H1 (cell line): ENCODE measurements around the gene FAM50A. TPM values are rescaled to one million over a fixed set of nuclear protein-coding genes. Genes with fewer than 3 reads are reported as not detected.

Source experiments
- CTCF ChIA-PET: fragments of 300-600 bp; sonication (Branson Sonifier 250); formaldehyde crosslinking; loops from one replicate; lab custom pipeline; 2021; ENCODE audit not compliant: partially characterized antibody; lab: Charles Lee
- POLR2A ChIA-PET: fragments of 300-600 bp; sonication (Branson Sonifier 250); formaldehyde crosslinking; loops from one replicate; lab custom pipeline; 2021; ENCODE audit warnings: inconsistent platforms; ENCODE audit not compliant: partially characterized antibody; lab: Charles Lee
- DNase-seq, 2 experiments: peaks; one replicate each; pipeline versions ENCODE4 v3.0.0 to v3.0.0-alpha.2; 2010 to 2022; ENCODE audit warnings: low spot score in 2 of 2, low read depth in 1 of 2, mixed read lengths in 1 of 2
- FAIRE-seq: peaks from 2 replicates; lab custom pipeline; 2011; peaks lifted over from hg19 to GRCh38; lab: Jason Lieb, UNC
- H2AFZ ChIP-seq: 2 replicates; pipeline ENCODE4 v1.8.1; 2012; ENCODE audit warnings: low read length, inconsistent platforms
- H2AK5ac ChIP-seq: 2 replicates; pipeline ENCODE4 v1.6.1; 2013; ENCODE audit warnings: low read depth, low read length
- H2BK120ac ChIP-seq: replicated peaks from 2 replicates; pipeline ENCODE3; 2013; ENCODE audit warnings: low read depth, low read length, inconsistent platforms
- H2BK12ac ChIP-seq: 2 replicates; pipeline ENCODE4 v1.6.1; 2013; ENCODE audit warnings: low read depth, low read length
- H2BK15ac ChIP-seq: 2 replicates; pipeline ENCODE4 v1.6.1; 2013; ENCODE audit warnings: low read length
- H2BK20ac ChIP-seq: 2 replicates; pipeline ENCODE4 v1.6.1; 2013; ENCODE audit warnings: low read length
- H2BK5ac ChIP-seq: 2 replicates; pipeline ENCODE4 v1.6.1; 2013; ENCODE audit warnings: low read depth, low read length
- H3K14ac ChIP-seq: 2 replicates; pipeline ENCODE4 v1.6.1; 2013; ENCODE audit warnings: inconsistent platforms; ENCODE audit not compliant: insufficient read length
- H3K18ac ChIP-seq: 2 replicates; pipeline ENCODE4 v1.6.1; 2013; ENCODE audit warnings: low read length; ENCODE audit errors: extremely low read depth
- H3K23ac ChIP-seq: 2 replicates; pipeline ENCODE4 v1.6.1; 2013; ENCODE audit warnings: inconsistent platforms; ENCODE audit not compliant: insufficient read length
- H3K23me2 ChIP-seq: 2 replicates; pipeline ENCODE4 v1.6.1; 2013; ENCODE audit warnings: low read depth, low read length
- H3K27ac ChIP-seq: 2 replicates; pipeline ENCODE4 v1.6.1; 2011; ENCODE audit warnings: low read depth, low read length, inconsistent platforms
- H3K27me3 ChIP-seq, 4 experiments: replicated peaks in 1 of 4; 1 replicate in 1 of 4; 2 replicates in 3 of 4; pipeline versions ENCODE4 v1.6.1 to v1.8.1; 2011 to 2013; ENCODE audit warnings: low read length in 3 of 4, mild to moderate bottlenecking in 3 of 4, inconsistent platforms in 2 of 4, mixed read lengths in 2 of 4, moderate library complexity in 1 of 4; ENCODE audit not compliant: control insufficient read depth in 3 of 4, insufficient read depth in 3 of 4; ENCODE audit errors: extremely low read depth in 1 of 4
- H3K36me3 ChIP-seq, 4 experiments: 2 replicates each; pipeline versions ENCODE4 v1.6.1 to v1.8.1; 2011 to 2013; ENCODE audit warnings: mild to moderate bottlenecking in 4 of 4, low read length in 3 of 4, moderate library complexity in 2 of 4, control low read depth in 1 of 4, inconsistent platforms in 1 of 4; ENCODE audit not compliant: insufficient read depth in 4 of 4, control insufficient read depth in 2 of 4
- H3K4ac ChIP-seq: replicated peaks from 2 replicates; pipeline ENCODE3; 2013; ENCODE audit warnings: low read length, low read depth, mixed read lengths, inconsistent platforms; ENCODE audit not compliant: insufficient read length
- H3K4me1 ChIP-seq, 4 experiments: replicated peaks in 1 of 4; 1 replicate in 1 of 4; 2 replicates in 3 of 4; pipeline versions ENCODE4 v1.6.1 to v1.8.1; 2011 to 2013; ENCODE audit warnings: low read length in 3 of 4, inconsistent platforms in 2 of 4, mixed read lengths in 1 of 4; ENCODE audit not compliant: insufficient read depth in 4 of 4, control insufficient read depth in 3 of 4
- H3K4me2 ChIP-seq, 2 experiments: 2 replicates each; pipeline versions ENCODE4 v1.6.1 to v1.8.1; 2011 to 2013; ENCODE audit warnings: low read depth in 2 of 2, low read length in 2 of 2, control low read depth in 1 of 2, inconsistent platforms in 1 of 2, mild to moderate bottlenecking in 1 of 2; ENCODE audit not compliant: insufficient read depth in 1 of 2
- H3K4me3 ChIP-seq, 4 experiments: fragments of 200-600, 300-600 bp in 1 of 4; sonication (generic), shearing (Covaris generic), sonication (Bioruptor Twin) in 1 of 4; 2 replicates each; pipeline versions ENCODE4 v1.5.1 to v1.8.1; 2011 to 2016; ENCODE audit warnings: low read length in 4 of 4, low read depth in 3 of 4, control low read depth in 2 of 4, inconsistent platforms in 2 of 4, mild to moderate bottlenecking in 2 of 4, mixed read lengths in 1 of 4, moderate library complexity in 1 of 4; ENCODE audit not compliant: insufficient read depth in 2 of 4; ENCODE audit errors: extremely low read depth in 1 of 4
- H3K56ac ChIP-seq: replicated peaks from 2 replicates; pipeline ENCODE3; 2013; ENCODE audit warnings: low read depth, mild to moderate bottlenecking, mixed read lengths, low read length, inconsistent platforms; ENCODE audit not compliant: insufficient read length
- H3K79me1 ChIP-seq: 2 replicates; pipeline ENCODE4 v1.6.1; 2013; ENCODE audit warnings: low read depth, low read length, control low read depth
- H3K79me2 ChIP-seq, 2 experiments: 2 replicates each; pipeline versions ENCODE4 v1.6.1 to v1.8.1; 2012 to 2013; ENCODE audit warnings: low read length in 2 of 2, mild to moderate bottlenecking in 2 of 2, inconsistent platforms in 1 of 2; ENCODE audit not compliant: insufficient read depth in 2 of 2, control insufficient read depth in 1 of 2
- H3K9ac ChIP-seq, 4 experiments: replicated peaks in 1 of 4; 1 replicate in 1 of 4; 2 replicates in 3 of 4; pipeline versions ENCODE4 v1.6.1 to v1.8.1; 2011 to 2013; ENCODE audit warnings: low read depth in 3 of 4, low read length in 3 of 4, control low read depth in 2 of 4, mild to moderate bottlenecking in 2 of 4, moderate library complexity in 2 of 4, inconsistent platforms in 1 of 4; ENCODE audit errors: extremely low read depth in 1 of 4
- H3K9me3 ChIP-seq, 2 experiments: 2 replicates each; pipeline versions ENCODE4 v1.6.1 to v1.8.1; 2012 to 2013; ENCODE audit warnings: mild to moderate bottlenecking in 2 of 2, moderate library complexity in 2 of 2, control low read depth in 1 of 2, inconsistent platforms in 1 of 2, low read depth in 1 of 2, low read length in 1 of 2, mixed read lengths in 1 of 2; ENCODE audit not compliant: insufficient read depth in 2 of 2
- H4K20me1 ChIP-seq, 2 experiments: replicated peaks in 1 of 2; 2 replicates each; pipeline versions ENCODE3 to v1.8.1; 2011 to 2013; ENCODE audit warnings: inconsistent platforms in 2 of 2, low read length in 2 of 2, mild to moderate bottlenecking in 1 of 2; ENCODE audit not compliant: insufficient read depth in 2 of 2, control insufficient read depth in 1 of 2
- H4K5ac ChIP-seq: 2 replicates; pipeline ENCODE4 v1.6.1; 2013; ENCODE audit warnings: low read length, low read depth, mixed read lengths, inconsistent platforms; ENCODE audit not compliant: insufficient read length
- H4K8ac ChIP-seq: 2 replicates; pipeline ENCODE4 v1.8.0; 2013; ENCODE audit warnings: mild to moderate bottlenecking, moderate library complexity, low read length, inconsistent platforms; ENCODE audit not compliant: insufficient read depth; ENCODE audit errors: extremely low read depth
- H4K91ac ChIP-seq: replicated peaks from 2 replicates; pipeline ENCODE3; 2013; ENCODE audit warnings: low read length, mixed read lengths, inconsistent platforms; ENCODE audit not compliant: insufficient read length
- BCL11A ChIP-seq, 2 experiments: IDR thresholded peaks; one replicate each; pipeline ENCODE4 v1.6.1; 2011; ENCODE audit warnings: low read depth in 2 of 2, low read length in 2 of 2, mild to moderate bottlenecking in 2 of 2
- CTBP2 ChIP-seq: IDR thresholded peaks from 2 replicates; pipeline ENCODE4 v1.7.0; 2011; ENCODE audit warnings: borderline replicate concordance, mild to moderate bottlenecking, moderate library complexity, mixed read lengths, low read length; ENCODE audit not compliant: insufficient read depth, insufficient read length
- CTCF ChIP-seq, 3 experiments: IDR thresholded peaks; 1 replicate in 2 of 3; 2 replicates in 1 of 3; pipeline versions ENCODE4 v1.5.1 to v1.6.1; 2011; ENCODE audit warnings: low read length in 3 of 3, mild to moderate bottlenecking in 3 of 3, inconsistent platforms in 2 of 3, low read depth in 1 of 3, moderate library complexity in 1 of 3; ENCODE audit not compliant: insufficient read depth in 1 of 3; ENCODE audit errors: control extremely low read depth in 1 of 3
- EP300 ChIP-seq, 2 experiments: IDR thresholded peaks; 1 replicate in 1 of 2; 2 replicates in 1 of 2; pipeline ENCODE4 v1.6.1; 2011 to 2012; ENCODE audit warnings: low read depth in 2 of 2, low read length in 2 of 2, mild to moderate bottlenecking in 2 of 2, borderline replicate concordance in 1 of 2, inconsistent platforms in 1 of 2, moderate library complexity in 1 of 2
- FOSL1 ChIP-seq: IDR thresholded peaks from 2 replicates; pipeline ENCODE4 v1.6.1; 2011; ENCODE audit warnings: mild to moderate bottlenecking, low read depth, low read length, moderate library complexity; ENCODE audit not compliant: insufficient read depth
- RBBP5 ChIP-seq: IDR thresholded peaks from 2 replicates; pipeline ENCODE4 v1.7.1; 2012; ENCODE audit warnings: low read depth, mild to moderate bottlenecking, inconsistent platforms, low read length, moderate library complexity, borderline replicate concordance
- SAP30 ChIP-seq: fragments of 300-600 bp; sonication (generic); IDR thresholded peaks from 2 replicates; pipeline ENCODE4 v1.7.1; 2012; ENCODE audit warnings: low read length, moderate library complexity, mild to moderate bottlenecking, inconsistent platforms; ENCODE audit not compliant: insufficient read depth, insufficient replicate concordance
- SIX5 ChIP-seq: IDR thresholded peaks from 2 replicates; pipeline ENCODE4 v1.6.1; 2011; ENCODE audit warnings: mild to moderate bottlenecking, low read depth, low read length
- ZNF274 ChIP-seq: IDR thresholded peaks from 2 replicates; pipeline ENCODE4 v1.7.0; 2012; ENCODE audit warnings: low read length, borderline replicate concordance; ENCODE audit errors: extremely low read depth
- WGBS, 2 experiments: shearing (Covaris generic) in 1 of 2; methylation state at CpG; one replicate each; pipeline versions ENCODE4 v1.1.6 to v1.1.7; 2013 to 2015; ENCODE audit warnings: low lambda C conversion rate in 2 of 2, mixed read lengths in 2 of 2, inconsistent platforms in 1 of 2, low coverage in 1 of 2, missing lambda C conversion rate in 1 of 2; ENCODE audit not compliant: insufficient replicate concordance in 2 of 2, insufficient coverage in 1 of 2, insufficient read length in 1 of 2; ENCODE audit errors: extremely low coverage in 1 of 2, missing lambda C conversion rate in 1 of 2; 5-methylcytosine and 5-hydroxymethylcytosine counted together
- polyA plus RNA-seq, 7 experiments: library from polyadenylated mRNA; depleted of rRNA in 3 of 7; stranded (reverse) in 5 of 7; unstranded in 2 of 7; fragments of >200 nt in 5 of 7; fragments of 200-250 nt in 2 of 7; gene quantifications; 1 replicate in 5 of 7; 2 replicates in 1 of 7; 4 replicates in 1 of 7; pipeline versions ENCODE4 v1.2.1 to v1.2.3, GENCODE V29; 2011 to 2013; ENCODE audit warnings: missing spikeins in 2 of 7, mixed read lengths in 2 of 7
- total RNA-seq: library from RNA; stranded (reverse); fragmentation: NEBNext Ultra II Directional; extraction: Animal tissue kit (Norgen Biotek cat#: 25700); gene quantifications from 2 replicates; pipeline ENCODE4 v1.2.1, GENCODE V29; 2021

The FAM50A gene
- total and polyA plus RNA-seq, 2 of the 8 experiments (the other 6 are each of a cell fraction or from before 2014, with no cell fraction given): 30.7 to 48.7 TPM

DNA sequence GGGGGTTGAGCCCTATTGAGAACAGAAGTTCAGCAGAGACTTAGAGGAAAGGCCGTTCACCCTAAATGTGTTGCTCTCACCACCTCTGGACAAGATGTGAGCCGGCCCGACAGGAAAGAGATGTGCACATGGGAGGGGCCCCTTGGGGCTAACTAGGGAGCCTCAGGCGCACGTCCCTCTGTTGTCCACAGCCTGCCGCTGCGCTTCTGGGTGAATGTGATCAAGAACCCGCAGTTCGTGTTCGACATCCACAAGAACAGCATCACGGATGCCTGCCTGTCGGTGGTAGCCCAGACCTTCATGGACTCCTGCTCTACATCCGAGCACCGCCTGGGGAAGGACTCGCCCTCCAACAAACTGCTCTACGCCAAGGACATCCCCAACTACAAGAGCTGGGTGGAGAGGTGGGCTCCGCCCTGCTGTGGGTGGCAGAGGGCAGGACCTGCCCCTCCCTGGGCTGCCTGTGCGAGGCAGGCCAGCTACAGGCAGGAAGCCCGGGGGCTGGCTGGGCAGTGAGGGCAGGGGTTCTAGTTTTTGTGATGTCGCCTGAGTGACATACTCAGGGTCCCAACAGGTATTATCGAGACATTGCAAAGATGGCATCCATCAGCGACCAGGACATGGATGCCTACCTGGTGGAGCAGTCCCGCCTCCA, 27.1 kb downstream of the FAM50A start:
- Histone ChIP-seq H3K4me1 (no peaks in the 10 kb centered on the region), H3K4me3 (no peak overlapping the region), H3K14ac (no peak overlapping the region), H3K4me2 (no peak overlapping the region), H3K27ac (no peak overlapping the region), H3K18ac (no peak overlapping the region), H4K20me1 (no peaks in the 10 kb centered on the region), H3K79me1 (no peaks in the 10 kb centered on the region), H3K23ac (no peak overlapping the region), H2BK120ac (no peak overlapping the region), H4K5ac (no peak overlapping the region), H2AFZ (no peak overlapping the region), H3K36me3 (peaks cover 0 to 27% (median 5%) of the 10 kb centered on the region in 4 experiments; a peak in 5 of 8 replicates), H3K23me2 (no peaks in the 10 kb centered on the region), H2BK12ac (no peak overlapping the region), H2AK5ac (no peak overlapping the region), H3K9ac (no peak overlapping the region), H2BK5ac (no peak overlapping the region), H4K8ac (no peak overlapping the region), H3K9me3 (no peaks in the 10 kb centered on the region), H2BK20ac (no peak overlapping the region), H3K4ac (no peak overlapping the region), H3K56ac (no peak overlapping the region), H2BK15ac (no peak overlapping the region), H3K27me3 (no peaks in the 10 kb centered on the region), H3K79me2 (no peaks in the 10 kb centered on the region), H4K91ac (no peak overlapping the region)
- ChIA-PET CTCF (interaction anchor here (3.1 kb wide), 1 partner anchor 12 kb away, joined by 11 read pairs; the partner anchor contains the start of gene PLXNA3), POLR2A (interaction anchor here (1.2 kb wide), 1 partner anchor 16 kb away, joined by 3 read pairs; no protein-coding TSS in a partner anchor)
- DNase-seq (no peak), FAIRE-seq (no peak)
- WGBS, 2 experiments: 95% methylated on average over 17 of the region's 23 CpGs; no CpG with 5 or more reads in 1 of the 2 experiments
- TF ChIP-seq SIX5: no peak
- TF ChIP-seq CTBP2: no peak
- TF ChIP-seq CTCF (IDR thresholded peaks at IDR 0.05; ENCODE audit: control extremely low read depth in 1 of 3, insufficient read depth in 1 of 3, low read depth in 1 of 3, low read length in 3 of 3): no peak
- no peak for TF ChIP-seq BCL11A (IDR thresholded peaks at IDR 0.05; ENCODE audit: low read depth in 2 of 2, low read length in 2 of 2)
- TF ChIP-seq RBBP5: no peak
- no peak for TF ChIP-seq SAP30
- TF ChIP-seq EP300 (IDR thresholded peaks at IDR 0.05; ENCODE audit: borderline replicate concordance in 1 of 2, low read depth in 2 of 2, low read length in 2 of 2): no peak
- no peak for TF ChIP-seq FOSL1
- TF ChIP-seq ZNF274: no peak
